Fibroblast of villous mesenchyme (primary cell): ENCODE data around the gene ERBB4. TPM values are rescaled to one million over a fixed set of nuclear protein-coding genes. Genes with fewer than 3 reads are reported as not detected.

ENCODE experiments used
- DNase-seq: peaks from one replicate; pipeline ENCODE4 v3.0.0-alpha.2; 2010; ENCODE audit warnings: low read depth
- H3K4me3 ChIP-seq: 2 replicates; pipeline ENCODE4 v1.5.1; 2011; ENCODE audit warnings: low read depth, mild to moderate bottlenecking, low read length
- total RNA-seq: library from RNA; depleted of rRNA; stranded (reverse); fragments of >200 nt; gene quantifications from 2 replicates; pipeline ENCODE4 v1.2.3, GENCODE V29; 2012
- TF ChIP-seq, protein P1 (sequence below): IDR thresholded peaks from 2 replicates; pipeline ENCODE4 v1.5.1; 2012; ENCODE audit warnings: low read depth, mild to moderate bottlenecking, low read length; ENCODE audit not compliant: insufficient read depth

Gene ERBB4
- total RNA-seq, 1 donor = under 0.01 TPM

GRCh38 chr2:212098966-212099365 is 439.6 kb downstream of the ERBB4 start:
- DNase-seq = no peak
- no peak overlapping the region for H3K4me3 ChIP-seq
- TF ChIP-seq, protein P1, sequence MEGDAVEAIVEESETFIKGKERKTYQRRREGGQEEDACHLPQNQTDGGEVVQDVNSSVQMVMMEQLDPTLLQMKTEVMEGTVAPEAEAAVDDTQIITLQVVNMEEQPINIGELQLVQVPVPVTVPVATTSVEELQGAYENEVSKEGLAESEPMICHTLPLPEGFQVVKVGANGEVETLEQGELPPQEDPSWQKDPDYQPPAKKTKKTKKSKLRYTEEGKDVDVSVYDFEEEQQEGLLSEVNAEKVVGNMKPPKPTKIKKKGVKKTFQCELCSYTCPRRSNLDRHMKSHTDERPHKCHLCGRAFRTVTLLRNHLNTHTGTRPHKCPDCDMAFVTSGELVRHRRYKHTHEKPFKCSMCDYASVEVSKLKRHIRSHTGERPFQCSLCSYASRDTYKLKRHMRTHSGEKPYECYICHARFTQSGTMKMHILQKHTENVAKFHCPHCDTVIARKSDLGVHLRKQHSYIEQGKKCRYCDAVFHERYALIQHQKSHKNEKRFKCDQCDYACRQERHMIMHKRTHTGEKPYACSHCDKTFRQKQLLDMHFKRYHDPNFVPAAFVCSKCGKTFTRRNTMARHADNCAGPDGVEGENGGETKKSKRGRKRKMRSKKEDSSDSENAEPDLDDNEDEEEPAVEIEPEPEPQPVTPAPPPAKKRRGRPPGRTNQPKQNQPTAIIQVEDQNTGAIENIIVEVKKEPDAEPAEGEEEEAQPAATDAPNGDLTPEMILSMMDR = no peak

- DNase-seq = no peak
Measured at GRCh38 chr2:212097001-212097400, 441.6 kb downstream of the ERBB4 start.

DNA sequence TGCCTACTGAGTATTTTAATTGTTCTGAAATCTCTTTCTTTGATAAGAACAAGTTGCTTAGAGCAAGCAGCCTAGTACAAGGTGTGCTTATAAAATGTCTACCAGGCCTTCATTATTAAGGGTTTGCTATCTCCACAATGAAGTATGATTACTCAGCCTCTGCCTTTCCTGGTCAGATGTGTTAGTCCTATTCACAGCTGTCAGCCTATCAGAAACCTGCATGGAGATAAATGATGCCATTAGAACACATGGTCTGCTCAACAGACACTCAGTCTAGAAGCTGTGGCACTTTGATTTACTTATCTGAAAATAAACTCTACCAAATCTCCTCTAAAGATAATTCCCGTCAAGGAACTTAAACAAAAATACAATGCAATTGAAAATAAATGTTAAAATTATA is 448.7 kb downstream of the ERBB4 start:
- H3K4me3 ChIP-seq = no peak overlapping the region
- TF ChIP-seq, protein P1 = no peak
- DNase-seq = no peak

More at GRCh38 chr2:212097001-212097400, 441.6 kb downstream of the ERBB4 start:
- H3K4me3 ChIP-seq = no peak overlapping the region
- TF ChIP-seq, protein P1 = no peak

DNA sequence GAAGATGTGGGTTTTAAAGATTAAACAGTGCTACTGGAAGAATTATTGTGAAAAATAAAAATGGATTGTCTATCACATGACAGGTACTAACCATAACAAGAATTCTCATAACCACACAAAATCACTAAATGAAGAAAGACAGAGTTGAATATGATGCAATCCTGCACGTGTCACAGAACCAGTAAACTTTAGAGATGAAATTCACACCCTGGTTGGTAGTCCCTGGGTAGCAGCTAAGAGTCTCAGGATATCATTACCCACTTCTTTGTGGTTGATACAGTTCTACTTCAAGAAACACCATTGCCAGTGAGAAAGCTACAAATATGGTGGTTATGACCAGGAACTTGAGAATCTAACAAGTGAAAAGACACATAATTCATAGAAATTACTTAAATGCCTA is 450.2 kb downstream of the ERBB4 start:
- no peak overlapping the region for H3K4me3 ChIP-seq
- TF ChIP-seq, protein P1 = no peak
- no peak for DNase-seq

DNA sequence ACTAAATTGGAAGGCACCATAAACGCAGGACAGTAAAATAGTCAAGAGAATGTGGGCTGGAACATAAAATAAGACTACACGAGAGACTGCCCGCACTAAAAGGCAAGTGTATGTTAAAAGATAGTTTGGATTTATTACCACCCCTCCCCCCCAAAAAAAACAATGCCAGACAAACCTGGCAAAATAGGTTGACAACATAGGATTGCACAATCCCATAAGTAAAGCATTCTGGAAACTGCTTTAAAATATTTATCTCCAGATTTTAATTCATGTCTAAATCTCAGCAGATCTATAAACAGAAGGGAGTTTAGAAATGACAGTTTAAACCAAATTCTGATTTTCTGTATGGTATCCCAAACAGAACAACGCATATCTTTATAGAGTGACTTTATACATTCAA is 455.1 kb downstream of the ERBB4 start:
- DNase-seq = no peak
- H3K4me3 ChIP-seq = no peak overlapping the region
- TF ChIP-seq, protein P1 = no peak

GRCh38 chr2:212078103-212078502 is 460.5 kb downstream of the ERBB4 start:
- no peak for DNase-seq
- H3K4me3 ChIP-seq = no peak overlapping the region
- TF ChIP-seq, protein P1 = no peak

- no peak overlapping the region for H3K4me3 ChIP-seq
- TF ChIP-seq, protein P1 = no peak
- DNase-seq = no peak
Measured at GRCh38 chr2:212076456-212076855, 462.1 kb downstream of the ERBB4 start.
